Epithelial cell of esophagus (primary cell): Measurements from ENCODE around the gene SHISA2.

Experiments used
- DNase-seq: peaks from one replicate; pipeline ENCODE4 v3.0.0; 2010; ENCODE audit warnings: low read depth
- H3K4me3 ChIP-seq: 2 replicates; pipeline ENCODE4 v1.5.1; 2011; ENCODE audit warnings: mild to moderate bottlenecking, low read length, control low read depth
- TF ChIP-seq, protein P1 (sequence below): IDR thresholded peaks from 2 replicates; pipeline ENCODE4 v1.5.1; 2011; ENCODE audit warnings: low read depth, mild to moderate bottlenecking, low read length, control low read depth, inconsistent platforms; ENCODE audit not compliant: insufficient read depth; ENCODE audit errors: missing control alignments

The SHISA2 gene

DNA sequence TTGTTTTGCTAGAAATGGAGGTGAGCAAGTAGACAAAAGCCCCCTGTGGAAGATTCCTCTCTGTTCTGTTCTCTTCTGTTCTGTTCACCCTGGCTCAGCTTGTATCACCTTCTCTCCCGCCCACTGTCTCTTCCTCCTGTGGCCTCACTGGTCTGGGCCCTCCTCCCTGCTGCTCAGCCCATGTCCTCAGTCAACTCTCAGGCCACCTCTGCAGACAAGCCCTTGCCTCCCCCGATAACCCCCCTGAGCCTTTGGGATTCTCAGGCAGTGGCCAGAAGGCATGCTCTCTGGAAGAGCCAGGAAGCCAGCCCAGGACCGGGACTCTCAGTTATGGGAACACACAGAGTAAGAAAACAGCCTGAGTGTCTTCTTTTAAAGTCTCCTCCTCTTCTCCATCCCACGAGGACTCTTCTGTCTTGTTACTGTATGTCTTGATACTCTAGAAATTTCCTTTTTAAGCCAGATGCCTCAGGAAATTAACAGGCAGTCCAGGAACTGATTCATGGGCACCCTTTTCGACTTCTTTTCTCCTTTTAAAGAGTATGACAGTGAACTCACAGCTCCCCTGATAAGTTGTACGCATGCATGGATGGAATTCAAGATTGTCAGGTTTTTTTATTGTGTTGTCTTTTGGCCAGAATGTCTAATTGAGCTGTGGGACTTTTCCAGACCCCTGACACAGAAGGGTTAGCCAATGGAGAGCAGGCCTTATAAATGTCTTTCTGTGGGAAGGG lies 33.7 kb downstream of the SHISA2 start:
- H3K4me3 ChIP-seq, result no peak overlapping the region
- TF ChIP-seq, protein P1, sequence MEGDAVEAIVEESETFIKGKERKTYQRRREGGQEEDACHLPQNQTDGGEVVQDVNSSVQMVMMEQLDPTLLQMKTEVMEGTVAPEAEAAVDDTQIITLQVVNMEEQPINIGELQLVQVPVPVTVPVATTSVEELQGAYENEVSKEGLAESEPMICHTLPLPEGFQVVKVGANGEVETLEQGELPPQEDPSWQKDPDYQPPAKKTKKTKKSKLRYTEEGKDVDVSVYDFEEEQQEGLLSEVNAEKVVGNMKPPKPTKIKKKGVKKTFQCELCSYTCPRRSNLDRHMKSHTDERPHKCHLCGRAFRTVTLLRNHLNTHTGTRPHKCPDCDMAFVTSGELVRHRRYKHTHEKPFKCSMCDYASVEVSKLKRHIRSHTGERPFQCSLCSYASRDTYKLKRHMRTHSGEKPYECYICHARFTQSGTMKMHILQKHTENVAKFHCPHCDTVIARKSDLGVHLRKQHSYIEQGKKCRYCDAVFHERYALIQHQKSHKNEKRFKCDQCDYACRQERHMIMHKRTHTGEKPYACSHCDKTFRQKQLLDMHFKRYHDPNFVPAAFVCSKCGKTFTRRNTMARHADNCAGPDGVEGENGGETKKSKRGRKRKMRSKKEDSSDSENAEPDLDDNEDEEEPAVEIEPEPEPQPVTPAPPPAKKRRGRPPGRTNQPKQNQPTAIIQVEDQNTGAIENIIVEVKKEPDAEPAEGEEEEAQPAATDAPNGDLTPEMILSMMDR, result no peak
- DNase-seq, result no peak

DNA sequence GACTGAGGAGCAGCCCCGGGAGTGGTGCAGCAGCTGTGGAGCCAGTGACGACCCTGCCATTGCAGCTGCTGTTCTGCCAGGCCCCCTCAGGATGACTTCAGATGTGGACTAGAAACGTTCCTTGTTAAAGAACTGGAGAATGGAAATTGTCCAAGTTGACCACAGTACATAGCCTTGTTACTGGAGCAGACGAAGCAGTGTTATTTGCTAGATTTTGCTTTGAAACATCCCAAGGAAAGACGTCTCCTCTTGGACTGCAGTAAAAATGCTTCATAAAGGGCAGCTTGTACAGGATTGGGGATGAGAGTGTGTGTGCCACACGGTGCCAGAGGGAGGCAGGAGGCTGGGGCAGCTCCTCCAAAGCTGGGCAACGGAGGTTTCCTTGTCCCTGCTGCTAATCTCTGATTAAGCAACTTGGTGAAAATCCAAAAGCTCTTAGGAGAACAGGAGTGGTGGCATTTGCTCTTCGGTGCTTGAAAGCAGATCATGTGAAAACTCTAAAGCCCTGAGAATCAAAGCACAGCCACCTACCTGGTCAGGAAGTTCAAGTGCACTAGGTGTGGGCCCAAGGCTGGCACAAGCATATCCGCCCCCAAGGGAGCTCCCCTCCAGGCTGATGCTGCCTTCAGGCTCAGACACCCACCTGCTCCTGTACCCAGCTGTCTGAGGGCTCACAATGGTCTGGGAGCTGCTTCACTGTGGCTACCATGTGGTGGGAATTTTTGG lies 34.5 kb downstream of the SHISA2 start:
- H3K4me3 ChIP-seq, result no peak overlapping the region
- TF ChIP-seq, protein P1, result no peak
- no peak for DNase-seq

DNA sequence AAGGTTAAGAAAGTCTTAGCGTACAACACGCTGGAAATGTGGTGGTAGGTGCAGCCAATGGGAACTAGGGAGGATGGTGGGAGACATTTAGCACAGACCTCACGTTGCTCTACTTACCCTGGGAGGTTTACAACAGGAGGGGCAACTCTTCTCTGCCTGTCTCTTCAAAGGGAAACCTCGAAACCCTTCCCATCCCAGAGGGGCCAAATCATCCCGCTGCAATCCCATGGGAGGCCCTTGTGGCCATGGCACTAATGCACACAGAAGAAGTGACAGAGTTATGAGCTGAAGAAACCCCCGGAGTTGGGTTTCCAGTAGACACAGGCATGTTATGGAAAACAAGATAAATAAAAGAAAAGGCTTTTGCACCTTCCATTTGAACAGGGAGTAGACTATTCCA lies 35.6 kb downstream of the SHISA2 start:
- H3K4me3 ChIP-seq, result no peak overlapping the region
- DNase-seq, result no peak
- TF ChIP-seq, protein P1, result no peak

DNA sequence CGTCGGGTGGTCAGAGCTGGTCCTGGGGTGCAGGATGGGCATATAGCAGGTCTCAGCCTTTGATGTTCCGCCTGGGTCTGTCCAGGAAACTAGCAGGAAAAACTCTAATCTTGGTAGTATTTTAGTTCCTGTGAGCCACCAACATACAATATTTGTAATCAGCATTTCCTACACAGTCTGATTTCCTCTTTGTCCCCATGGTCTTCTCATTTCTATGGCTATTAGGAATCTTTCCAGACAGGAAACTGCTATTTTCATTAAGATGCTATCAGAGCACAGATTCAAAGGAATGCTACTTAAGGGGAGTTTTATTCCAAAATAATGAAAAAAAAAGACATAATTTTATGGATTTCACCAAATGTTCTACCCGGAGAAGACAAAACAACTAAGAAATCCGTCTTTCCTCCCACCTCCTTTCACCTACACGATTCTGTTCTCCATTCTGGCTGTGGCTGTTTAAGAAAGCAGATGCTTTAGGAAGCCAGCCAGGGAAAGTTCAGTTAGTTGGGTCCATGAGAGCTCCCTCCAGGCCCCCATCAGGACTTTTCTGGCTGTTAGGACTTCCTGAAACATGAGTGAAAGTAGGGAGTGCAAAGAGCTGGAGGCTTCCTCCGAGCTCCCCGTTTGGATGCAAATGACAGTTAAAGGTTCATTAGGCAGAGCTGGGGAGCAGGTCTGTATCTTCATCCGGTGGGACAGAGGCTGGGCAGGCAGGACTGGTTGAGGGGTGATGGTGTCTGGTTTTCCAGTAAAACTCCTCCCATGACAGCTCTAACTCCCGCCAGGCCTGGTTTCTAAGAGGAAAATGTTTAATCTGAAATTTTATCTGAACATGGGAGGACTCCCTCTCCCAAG lies 36.3 kb downstream of the SHISA2 start:
- TF ChIP-seq, protein P1, result no peak
- H3K4me3 ChIP-seq, result no peak overlapping the region
- no peak for DNase-seq

DNA sequence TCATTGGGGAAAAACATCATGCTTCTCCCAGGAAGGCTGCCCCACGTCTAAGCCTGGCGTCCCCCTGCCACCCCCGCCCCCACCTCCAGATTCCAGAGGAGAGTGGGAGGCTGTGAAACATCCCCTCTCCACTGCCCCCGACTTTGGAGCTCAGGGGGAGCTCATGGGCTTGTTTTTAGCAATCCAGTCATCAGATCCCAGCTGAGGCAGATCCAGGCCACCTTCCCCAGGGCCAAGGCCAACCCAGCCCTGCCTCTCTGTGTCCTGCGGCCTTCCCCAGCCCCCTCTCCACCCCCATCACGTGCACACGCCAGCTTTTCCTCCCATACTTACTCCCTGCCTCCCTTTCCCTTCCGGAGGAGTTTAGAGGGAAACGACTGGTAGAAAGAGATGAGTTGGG lies 38.8 kb downstream of the SHISA2 start:
- TF ChIP-seq, protein P1, result no peak
- no peak overlapping the region for H3K4me3 ChIP-seq
- no peak for DNase-seq

DNA sequence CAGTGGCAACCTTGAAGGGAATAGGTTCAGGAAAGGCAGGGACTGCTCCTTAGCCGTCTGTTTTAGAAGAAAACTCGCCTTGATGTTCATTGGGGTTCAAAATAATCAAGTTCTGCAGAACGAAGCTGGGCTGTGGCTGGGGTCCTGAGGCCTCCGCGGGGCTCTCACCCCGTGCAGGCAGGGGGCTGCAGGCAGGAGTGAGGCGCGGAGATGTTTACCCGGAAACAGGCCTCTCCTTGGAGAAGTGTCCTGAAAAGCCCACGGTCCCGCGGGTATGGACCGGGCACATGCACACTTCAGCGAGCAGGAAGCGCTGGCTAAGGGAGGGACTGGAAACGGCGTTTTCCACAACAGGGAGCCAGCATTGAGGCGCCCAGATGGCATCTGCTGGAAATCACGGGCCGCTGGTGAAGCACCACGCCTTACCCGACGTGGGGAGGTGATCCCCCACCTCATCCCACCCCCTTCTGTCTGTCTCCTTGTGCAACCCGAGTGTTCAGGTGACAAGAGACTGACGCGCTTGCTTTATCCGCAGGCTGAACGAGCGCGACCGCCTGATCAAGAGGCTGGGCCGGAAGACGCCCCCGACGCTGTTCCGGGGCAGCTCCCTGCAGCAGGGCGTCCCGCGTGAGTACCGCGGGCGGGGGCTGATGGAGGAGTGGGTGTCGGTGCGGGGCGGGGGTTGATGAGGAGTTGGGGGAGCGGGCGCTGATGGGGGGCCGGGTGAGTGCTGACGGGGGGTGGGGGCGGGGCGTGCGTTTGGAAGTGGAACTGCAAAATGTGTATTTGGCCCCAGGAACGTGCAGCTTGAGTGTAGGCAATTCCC lies 39.6 kb downstream of the SHISA2 start:
- TF ChIP-seq, protein P1, result no peak
- peak overlapping the region; percentile 10 for H3K4me3 ChIP-seq
- DNase-seq, result no peak
